ENCODE results near the gene GKN1. TPM values are rescaled to one million over a fixed set of nuclear protein-coding genes. Genes with fewer than 3 reads are reported as not detected.

GKN1 gene
- total RNA-seq, 4 donors from 2014 or later, result not detected

DNA sequence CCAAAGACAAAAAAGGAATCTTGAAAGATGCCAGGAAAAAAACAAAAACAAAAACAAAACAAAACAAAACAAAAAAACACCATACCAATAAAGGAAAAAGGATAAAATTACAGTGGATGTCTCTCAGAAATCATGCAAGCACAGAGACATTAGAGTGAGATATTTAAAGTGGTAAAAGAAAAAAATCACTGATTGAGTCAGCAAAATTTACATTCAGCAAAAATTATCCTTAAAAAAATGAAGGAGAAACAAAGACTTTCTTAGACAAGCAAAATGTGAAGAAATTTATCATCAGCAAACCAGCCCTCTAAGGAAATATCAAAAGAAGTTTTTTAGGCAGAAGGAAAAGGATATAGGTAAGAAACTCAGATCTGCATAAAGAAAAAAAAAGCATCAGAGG, 10.2 kb upstream of the GKN1 start:
- no peak overlapping the region for H3K4me3 ChIP-seq (ENCODE audit: low read depth, poor library complexity, severe bottlenecking)
- no peak for DNase-seq (ENCODE audit: low spot score in 2 of 2)
- TF ChIP-seq, protein P1, sequence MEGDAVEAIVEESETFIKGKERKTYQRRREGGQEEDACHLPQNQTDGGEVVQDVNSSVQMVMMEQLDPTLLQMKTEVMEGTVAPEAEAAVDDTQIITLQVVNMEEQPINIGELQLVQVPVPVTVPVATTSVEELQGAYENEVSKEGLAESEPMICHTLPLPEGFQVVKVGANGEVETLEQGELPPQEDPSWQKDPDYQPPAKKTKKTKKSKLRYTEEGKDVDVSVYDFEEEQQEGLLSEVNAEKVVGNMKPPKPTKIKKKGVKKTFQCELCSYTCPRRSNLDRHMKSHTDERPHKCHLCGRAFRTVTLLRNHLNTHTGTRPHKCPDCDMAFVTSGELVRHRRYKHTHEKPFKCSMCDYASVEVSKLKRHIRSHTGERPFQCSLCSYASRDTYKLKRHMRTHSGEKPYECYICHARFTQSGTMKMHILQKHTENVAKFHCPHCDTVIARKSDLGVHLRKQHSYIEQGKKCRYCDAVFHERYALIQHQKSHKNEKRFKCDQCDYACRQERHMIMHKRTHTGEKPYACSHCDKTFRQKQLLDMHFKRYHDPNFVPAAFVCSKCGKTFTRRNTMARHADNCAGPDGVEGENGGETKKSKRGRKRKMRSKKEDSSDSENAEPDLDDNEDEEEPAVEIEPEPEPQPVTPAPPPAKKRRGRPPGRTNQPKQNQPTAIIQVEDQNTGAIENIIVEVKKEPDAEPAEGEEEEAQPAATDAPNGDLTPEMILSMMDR (IDR thresholded peaks at IDR 0.05), result no peak
- no peak for TF ChIP-seq POLR2A (IDR thresholded peaks at IDR 0.05)
- intact Hi-C loops (cut with DNase I; ENCODE audit: low total_unique reads), result no loop called here

DNA sequence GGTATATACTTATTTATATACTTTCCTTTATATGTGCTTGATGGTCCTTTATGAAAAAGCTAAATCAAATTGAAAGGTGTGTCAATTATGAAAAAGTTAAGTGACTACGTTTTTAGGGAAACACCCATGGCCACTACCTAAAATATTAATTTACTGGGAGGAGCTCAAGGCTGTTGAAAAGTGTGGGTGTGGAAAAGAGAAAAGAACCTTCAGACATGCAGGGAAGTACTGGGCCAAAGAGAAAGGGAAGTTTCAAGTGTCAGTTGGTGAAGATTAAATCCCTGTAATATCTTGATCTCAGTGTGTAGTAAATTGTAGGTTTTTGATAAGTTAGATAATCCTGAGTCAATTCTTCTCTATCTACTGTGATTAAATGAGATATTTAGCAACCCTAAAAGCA, 6.2 kb upstream of the GKN1 start:
- 42% methylated on average over 1 of the region's 1 CpG for WGBS, 2 donors
- intact Hi-C loops (cut with DNase I; ENCODE audit: low total_unique reads), result no loop called here

DNA sequence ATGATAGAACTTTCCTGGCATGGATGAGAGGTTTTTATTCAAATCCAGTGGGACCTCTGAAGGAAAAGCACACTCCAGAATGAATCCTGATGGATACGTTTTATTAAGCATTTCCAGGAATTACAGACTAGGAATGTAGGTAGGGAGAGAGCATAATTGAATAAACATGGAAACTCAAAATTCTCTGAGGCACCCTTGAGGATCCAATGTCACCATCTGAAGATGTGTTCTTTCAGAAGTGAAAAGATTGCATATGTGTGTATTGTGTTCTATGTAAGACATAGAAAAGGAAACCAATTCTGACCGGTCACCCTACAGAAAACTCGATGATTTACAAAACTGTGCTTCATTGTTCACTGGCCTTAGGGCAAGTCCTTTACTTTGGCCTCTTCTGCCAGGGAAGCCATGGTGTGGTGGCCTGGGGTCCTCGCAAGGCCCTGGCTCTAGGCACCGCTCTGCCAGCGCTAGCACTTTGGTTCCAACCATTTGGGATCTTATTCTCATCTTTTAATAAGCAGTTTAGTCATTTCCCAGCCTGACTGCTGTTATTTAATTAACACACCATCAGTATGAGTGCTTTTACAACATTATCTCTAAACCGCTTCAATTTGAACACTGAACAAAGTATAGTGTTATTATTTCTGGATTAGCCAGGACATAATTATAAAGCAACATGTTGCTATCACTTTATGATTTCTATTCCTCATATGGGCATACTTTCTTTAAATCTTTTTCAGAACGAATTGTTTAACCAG, 4.5 kb upstream of the GKN1 start:
- 83 to 93% methylated on average over 8 of the region's 8 CpGs for WGBS, 2 donors
- no peak overlapping the region for H3K4me3 ChIP-seq (ENCODE audit: low read depth, poor library complexity, severe bottlenecking)
- TF ChIP-seq, protein P1 (IDR thresholded peaks at IDR 0.05), result no peak
- TF ChIP-seq POLR2A (IDR thresholded peaks at IDR 0.05), result no peak
- intact Hi-C loops (cut with DNase I; ENCODE audit: low total_unique reads), result no loop called here
- DNase-seq (ENCODE audit: low spot score in 2 of 2), result no peak

More for the DNA sequence above, 6.2 kb upstream of the GKN1 start:
- TF ChIP-seq, protein P1 (IDR thresholded peaks at IDR 0.05), result no peak
- TF ChIP-seq POLR2A (IDR thresholded peaks at IDR 0.05), result no peak
- no peak overlapping the region for H3K4me3 ChIP-seq (ENCODE audit: low read depth, poor library complexity, severe bottlenecking)
- no peak for DNase-seq (ENCODE audit: low spot score in 2 of 2)

DNA sequence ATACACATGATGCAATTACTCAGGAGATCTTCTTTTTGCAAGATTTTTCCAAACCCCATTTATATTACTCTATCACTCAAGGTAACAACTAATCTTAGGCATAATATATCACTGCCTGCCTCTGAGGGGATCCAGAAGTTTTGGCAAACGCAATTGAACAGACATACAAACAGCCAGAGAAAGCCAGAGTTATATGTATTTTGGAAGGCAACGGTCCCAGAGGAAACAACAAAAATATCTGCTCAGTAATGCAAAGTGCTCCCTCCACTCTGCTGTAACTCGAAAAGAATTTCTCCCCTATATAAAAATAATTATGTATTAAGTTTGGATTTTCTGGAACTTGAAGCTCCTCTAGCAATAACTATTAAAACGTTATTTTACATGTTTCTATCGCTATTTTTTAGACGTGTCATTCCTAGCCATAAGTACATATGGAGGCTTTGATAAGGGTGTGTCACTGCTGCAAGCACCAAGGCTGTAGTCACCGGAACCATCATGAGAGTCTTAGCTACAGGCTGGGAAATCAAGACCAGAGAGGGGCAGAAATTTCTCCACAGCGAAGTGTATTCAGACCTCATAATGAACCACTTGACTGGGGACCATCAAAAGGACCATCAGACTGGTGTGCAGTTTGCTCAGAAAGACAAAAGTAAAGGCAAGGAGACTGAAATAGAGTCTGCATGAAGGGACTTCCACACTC, 3.7 kb upstream of the GKN1 start:
- intact Hi-C loops (cut with DNase I; ENCODE audit: low total_unique reads), result no loop called here
- no peak for TF ChIP-seq POLR2A (IDR thresholded peaks at IDR 0.05)
- TF ChIP-seq, protein P1 (IDR thresholded peaks at IDR 0.05), result no peak
- 65 to 70% methylated on average over 8 of the region's 8 CpGs for WGBS, 2 donors
- no peak for DNase-seq (ENCODE audit: low spot score in 2 of 2)
- no peak overlapping the region for H3K4me3 ChIP-seq (ENCODE audit: low read depth, poor library complexity, severe bottlenecking)

DNA sequence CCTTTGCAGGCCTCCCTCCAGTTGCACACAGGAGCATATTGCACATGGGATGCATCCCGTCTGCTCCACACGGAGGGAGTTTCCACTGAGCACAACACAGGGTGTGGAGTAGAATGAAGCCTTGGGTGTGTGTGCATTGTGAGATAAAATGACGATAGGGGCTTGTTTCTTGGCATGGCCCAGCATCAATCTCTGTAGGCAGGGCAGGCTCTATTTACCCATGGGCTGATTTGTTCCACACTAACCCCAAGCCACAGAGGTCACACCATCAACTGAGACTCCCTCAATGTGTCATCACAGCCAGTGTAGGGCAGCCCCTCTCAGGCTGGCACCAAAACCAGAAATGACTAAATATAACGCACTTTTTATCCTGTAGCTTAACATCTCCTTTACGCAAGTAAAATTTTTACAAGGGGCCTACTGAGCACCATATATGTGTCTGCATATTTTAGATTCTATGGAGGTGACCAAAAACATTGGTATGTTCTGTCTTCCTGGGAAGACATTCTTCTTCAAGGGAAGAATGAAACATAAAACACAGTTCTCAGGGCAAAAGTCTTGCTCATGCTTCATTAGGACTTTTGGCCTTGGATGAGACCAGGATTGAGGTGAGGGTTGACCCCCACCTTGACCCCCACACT, 2.7 kb upstream of the GKN1 start:
- 45 to 59% methylated on average over 5 of the region's 5 CpGs for WGBS, 2 donors
- no peak for DNase-seq (ENCODE audit: low spot score in 2 of 2)
- intact Hi-C loops (cut with DNase I; ENCODE audit: low total_unique reads), result no loop called here
- no peak overlapping the region for H3K4me3 ChIP-seq (ENCODE audit: low read depth, poor library complexity, severe bottlenecking)
- TF ChIP-seq POLR2A (IDR thresholded peaks at IDR 0.05), result no peak
- TF ChIP-seq, protein P1 (IDR thresholded peaks at IDR 0.05), result no peak
